ENCODE results near the gene SPATC1L.

SPATC1L gene

DNA sequence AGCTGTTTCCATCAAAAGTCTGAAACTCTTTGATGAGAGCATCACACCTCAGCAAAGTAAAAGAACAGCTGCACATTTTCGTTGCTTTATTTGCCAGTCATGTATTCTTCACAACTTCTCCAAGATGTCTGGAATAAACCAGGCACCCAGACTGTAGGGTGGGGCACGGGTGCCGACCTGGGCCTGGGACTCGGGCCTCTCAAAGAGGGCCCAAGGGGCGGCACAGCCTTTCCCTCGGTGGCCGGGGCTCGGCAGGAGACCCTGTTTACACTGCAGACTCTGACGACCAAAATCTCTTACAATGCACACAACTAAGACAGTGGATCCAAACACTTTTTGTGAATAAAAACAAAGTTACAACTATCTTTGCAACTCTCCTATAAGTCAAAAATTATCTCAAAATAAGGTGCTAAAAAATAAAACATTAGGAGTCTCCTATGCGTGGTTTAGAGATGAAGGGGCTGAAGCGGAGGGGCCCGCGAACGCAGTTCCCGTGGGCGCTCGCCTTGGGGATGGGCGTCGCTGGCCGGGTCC, 43.6 kb upstream of the SPATC1L start:
- TF ChIP-seq SIN3A (IDR thresholded peaks at IDR 0.05; ENCODE audit: borderline replicate concordance, insufficient read depth, low read length) (no peak), POLR2AphosphoS5 (IDR thresholded peaks at IDR 0.05; ENCODE audit: low read depth, low read length) (no peak), FOXP2 (optimal IDR thresholded peaks at IDR 0.05; ENCODE audit: borderline replicate concordance, extremely low read depth, extremely low read length, insufficient read depth) (no peak), TAF1 (IDR thresholded peaks at IDR 0.05; ENCODE audit: borderline replicate concordance, insufficient read depth, low read length) (no peak)
- TF ChIP-seq, protein P1, sequence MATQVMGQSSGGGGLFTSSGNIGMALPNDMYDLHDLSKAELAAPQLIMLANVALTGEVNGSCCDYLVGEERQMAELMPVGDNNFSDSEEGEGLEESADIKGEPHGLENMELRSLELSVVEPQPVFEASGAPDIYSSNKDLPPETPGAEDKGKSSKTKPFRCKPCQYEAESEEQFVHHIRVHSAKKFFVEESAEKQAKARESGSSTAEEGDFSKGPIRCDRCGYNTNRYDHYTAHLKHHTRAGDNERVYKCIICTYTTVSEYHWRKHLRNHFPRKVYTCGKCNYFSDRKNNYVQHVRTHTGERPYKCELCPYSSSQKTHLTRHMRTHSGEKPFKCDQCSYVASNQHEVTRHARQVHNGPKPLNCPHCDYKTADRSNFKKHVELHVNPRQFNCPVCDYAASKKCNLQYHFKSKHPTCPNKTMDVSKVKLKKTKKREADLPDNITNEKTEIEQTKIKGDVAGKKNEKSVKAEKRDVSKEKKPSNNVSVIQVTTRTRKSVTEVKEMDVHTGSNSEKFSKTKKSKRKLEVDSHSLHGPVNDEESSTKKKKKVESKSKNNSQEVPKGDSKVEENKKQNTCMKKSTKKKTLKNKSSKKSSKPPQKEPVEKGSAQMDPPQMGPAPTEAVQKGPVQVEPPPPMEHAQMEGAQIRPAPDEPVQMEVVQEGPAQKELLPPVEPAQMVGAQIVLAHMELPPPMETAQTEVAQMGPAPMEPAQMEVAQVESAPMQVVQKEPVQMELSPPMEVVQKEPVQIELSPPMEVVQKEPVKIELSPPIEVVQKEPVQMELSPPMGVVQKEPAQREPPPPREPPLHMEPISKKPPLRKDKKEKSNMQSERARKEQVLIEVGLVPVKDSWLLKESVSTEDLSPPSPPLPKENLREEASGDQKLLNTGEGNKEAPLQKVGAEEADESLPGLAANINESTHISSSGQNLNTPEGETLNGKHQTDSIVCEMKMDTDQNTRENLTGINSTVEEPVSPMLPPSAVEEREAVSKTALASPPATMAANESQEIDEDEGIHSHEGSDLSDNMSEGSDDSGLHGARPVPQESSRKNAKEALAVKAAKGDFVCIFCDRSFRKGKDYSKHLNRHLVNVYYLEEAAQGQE (IDR thresholded peaks at IDR 0.05; ENCODE audit: insufficient read depth in 1 of 2, low read depth in 2 of 2, low read length in 2 of 2): no peak

DNA sequence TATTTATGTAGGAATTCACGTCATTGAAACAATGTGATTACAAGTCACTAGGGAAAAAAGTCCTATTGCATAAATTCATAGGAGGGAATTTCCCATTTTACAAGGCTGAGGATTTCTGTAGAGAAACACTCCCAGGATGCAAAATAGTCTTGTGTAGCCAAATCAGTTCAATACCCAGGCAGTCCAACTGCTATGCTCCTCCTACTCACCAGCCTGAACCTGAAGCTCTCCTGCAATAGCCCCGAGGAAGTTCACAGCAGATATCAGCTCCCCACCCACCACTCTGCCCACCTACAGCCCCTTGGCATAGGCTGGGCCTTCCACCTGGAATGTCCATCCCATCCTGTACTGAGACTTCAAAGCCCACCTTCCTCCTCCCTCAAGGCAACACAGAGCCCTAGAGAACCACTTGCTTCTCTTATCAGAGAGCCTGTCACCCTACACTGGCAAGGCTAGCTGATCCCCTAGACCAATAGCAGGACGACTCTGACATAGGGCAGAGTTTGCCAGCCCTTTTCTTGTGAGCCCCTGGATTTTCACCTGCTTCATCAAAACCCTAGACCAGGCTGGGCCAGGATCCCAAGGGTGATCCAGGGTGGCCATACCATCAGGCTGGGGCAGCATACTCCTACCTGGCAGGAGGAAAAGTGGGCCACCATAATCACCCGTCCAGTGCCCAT, 42.8 kb upstream of the SPATC1L start:
- TF ChIP-seq, protein P1 (IDR thresholded peaks at IDR 0.05; ENCODE audit: insufficient read depth in 1 of 2, low read depth in 2 of 2, low read length in 2 of 2): no peak
- TF ChIP-seq POLR2AphosphoS5 (IDR thresholded peaks at IDR 0.05; ENCODE audit: low read depth, low read length) (no peak), SIN3A (IDR thresholded peaks at IDR 0.05; ENCODE audit: borderline replicate concordance, insufficient read depth, low read length) (no peak), FOXP2 (optimal IDR thresholded peaks at IDR 0.05; ENCODE audit: borderline replicate concordance, extremely low read depth, extremely low read length, insufficient read depth) (no peak), TAF1 (IDR thresholded peaks at IDR 0.05; ENCODE audit: borderline replicate concordance, insufficient read depth, low read length) (no peak)

DNA sequence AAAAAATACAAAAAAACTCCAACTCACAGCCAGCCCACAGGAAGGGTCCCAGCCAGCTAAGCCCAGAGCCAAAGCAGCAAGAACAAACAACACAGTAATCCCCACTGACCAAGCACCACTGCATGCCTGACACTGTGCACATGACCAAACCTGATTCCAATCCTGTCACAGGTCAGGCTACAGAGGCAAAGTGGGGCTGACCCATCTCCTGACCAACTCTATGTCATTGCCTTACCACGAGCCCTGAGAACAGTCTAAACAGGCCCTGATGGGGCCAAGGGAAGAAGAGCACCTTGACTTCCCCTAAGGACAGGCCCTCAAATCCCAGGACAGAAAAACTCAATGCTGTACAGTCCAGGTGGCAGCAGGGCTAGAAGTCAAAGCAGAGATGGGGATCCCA, 41.9 kb upstream of the SPATC1L start:
- TF ChIP-seq TAF1 (IDR thresholded peaks at IDR 0.05; ENCODE audit: borderline replicate concordance, insufficient read depth, low read length): no peak
- no peak for TF ChIP-seq FOXP2 (optimal IDR thresholded peaks at IDR 0.05; ENCODE audit: borderline replicate concordance, extremely low read depth, extremely low read length, insufficient read depth)
- TF ChIP-seq SIN3A (IDR thresholded peaks at IDR 0.05; ENCODE audit: borderline replicate concordance, insufficient read depth, low read length): no peak
- TF ChIP-seq, protein P1 (IDR thresholded peaks at IDR 0.05; ENCODE audit: insufficient read depth in 1 of 2, low read depth in 2 of 2, low read length in 2 of 2): no peak
- no peak for TF ChIP-seq POLR2AphosphoS5 (IDR thresholded peaks at IDR 0.05; ENCODE audit: low read depth, low read length)

DNA sequence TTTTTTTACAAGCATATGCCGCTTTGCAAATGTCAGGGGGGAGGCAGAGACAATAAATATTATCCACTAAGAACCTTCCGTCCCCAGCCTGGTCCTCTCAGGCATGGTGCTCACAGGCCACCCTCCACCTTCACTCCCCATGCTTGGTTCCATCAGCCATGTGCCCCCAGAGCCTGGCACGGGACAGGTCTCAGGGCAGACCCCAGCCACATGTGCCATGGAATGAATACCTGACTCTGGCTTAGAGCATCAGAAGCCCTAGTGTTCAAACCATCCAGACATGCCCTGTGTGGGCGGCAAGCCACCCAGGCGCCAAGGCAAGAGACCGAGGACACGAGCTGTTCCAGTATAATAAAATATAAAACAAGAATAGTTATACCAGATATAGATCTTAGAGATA, 39.0 kb upstream of the SPATC1L start:
- TF ChIP-seq, protein P1 (IDR thresholded peaks at IDR 0.05; ENCODE audit: insufficient read depth in 1 of 2, low read depth in 2 of 2, low read length in 2 of 2): no peak
- TF ChIP-seq POLR2AphosphoS5 (IDR thresholded peaks at IDR 0.05; ENCODE audit: low read depth, low read length): no peak
- TF ChIP-seq FOXP2 (optimal IDR thresholded peaks at IDR 0.05; ENCODE audit: borderline replicate concordance, extremely low read depth, extremely low read length, insufficient read depth): no peak
- TF ChIP-seq TAF1 (IDR thresholded peaks at IDR 0.05; ENCODE audit: borderline replicate concordance, insufficient read depth, low read length): no peak
- no peak for TF ChIP-seq SIN3A (IDR thresholded peaks at IDR 0.05; ENCODE audit: borderline replicate concordance, insufficient read depth, low read length)
